Duodenal mucosa (tissue), 2 donors: ENCODE data around the gene RIC3.
A peak's percentile ranks its signal among the peaks of the same experiment; 100 is the strongest.

ENCODE experiments used
- H3K27ac ChIP-seq: one replicate; pipeline ENCODE4 v1.7.0; 2013; ENCODE audit warnings: low read depth, low read length
- H3K27me3 ChIP-seq, 2 donors: one replicate each; pipeline ENCODE4 v1.7.0; 2013; ENCODE audit warnings: low read length in 2 of 2, control low read depth in 1 of 2; ENCODE audit not compliant: insufficient read depth in 2 of 2, control insufficient read depth in 1 of 2
- H3K36me3 ChIP-seq, 2 donors: one replicate each; pipeline ENCODE4 v1.7.0; 2013; ENCODE audit warnings: low read length in 2 of 2, control low read depth in 1 of 2; ENCODE audit not compliant: insufficient read depth in 2 of 2, control insufficient read depth in 1 of 2
- H3K4me1 ChIP-seq, 2 donors: one replicate each; pipeline ENCODE4 v1.7.0; 2013; ENCODE audit warnings: low read length in 2 of 2, control low read depth in 1 of 2; ENCODE audit not compliant: insufficient read depth in 2 of 2, control insufficient read depth in 1 of 2
- H3K4me3 ChIP-seq, 2 donors: one replicate each; pipeline ENCODE4 v1.7.0; 2013; ENCODE audit warnings: low read length in 2 of 2, low read depth in 1 of 2
- H3K9ac ChIP-seq, 2 donors: one replicate each; pipeline ENCODE4 v1.7.0; 2013; ENCODE audit warnings: low read length in 2 of 2, low read depth in 1 of 2
- H3K9me3 ChIP-seq, 2 donors: one replicate each; pipeline ENCODE4 v1.7.0; 2013; ENCODE audit warnings: low read length in 2 of 2, control low read depth in 1 of 2; ENCODE audit not compliant: control insufficient read depth in 1 of 2

The RIC3 gene

GRCh38 chr11:8062781-8063257 is 106.0 kb downstream of the RIC3 start:
- Histone ChIP-seq H3K27me3 (peaks cover 0 to 3% of the 10 kb centered on the region in 2 donors), H3K4me3 (no peak overlapping the region), H3K27ac (peak overlapping the region; percentile 13), H3K9ac (no peak overlapping the region), H3K4me1 (peaks cover 0 to 4% of the 10 kb centered on the region in 2 donors), H3K36me3 (no peaks in the 10 kb centered on the region), H3K9me3 (no peaks in the 10 kb centered on the region)

DNA sequence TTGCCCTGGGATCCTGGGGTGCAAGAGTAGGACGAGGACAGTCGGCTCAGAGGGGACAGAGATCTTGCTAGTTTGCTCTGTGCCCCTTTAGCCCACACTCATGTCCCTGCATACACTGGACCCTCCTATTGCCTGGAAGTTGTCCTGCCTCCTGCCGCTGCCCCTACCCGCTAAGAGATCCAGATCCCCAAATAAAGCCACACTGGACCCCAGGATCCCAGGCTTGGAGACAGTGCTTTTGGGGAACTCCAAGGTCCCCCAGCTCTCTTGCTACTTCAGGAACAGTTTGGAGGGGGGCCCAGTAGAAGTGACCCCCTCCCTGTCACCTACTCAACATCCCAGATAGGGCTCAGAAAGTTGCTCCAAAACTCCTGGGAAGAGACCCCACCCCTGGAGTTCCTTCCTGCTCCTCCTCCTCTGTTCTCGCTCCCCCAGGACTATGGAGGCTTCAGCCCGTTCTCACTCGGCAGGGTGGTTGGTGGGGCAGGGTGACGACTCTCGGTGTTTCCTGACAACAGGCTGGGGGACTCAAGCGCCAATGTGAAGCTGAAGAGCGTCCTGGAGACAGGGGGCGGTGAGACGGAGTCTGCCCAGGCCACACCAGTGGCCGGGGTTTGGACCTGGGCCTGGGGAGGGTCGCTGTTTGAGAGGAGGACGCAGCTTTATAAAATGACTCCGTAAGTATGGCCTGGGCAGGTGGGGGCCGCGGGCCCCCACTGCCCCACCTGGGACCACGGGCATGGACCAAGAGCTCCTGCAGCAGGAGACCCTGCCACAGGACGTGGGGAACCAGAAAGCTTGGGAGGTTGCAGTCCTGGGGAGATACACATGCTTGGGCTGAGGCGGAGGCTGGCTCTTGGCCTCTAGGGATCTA is 107.0 kb downstream of the RIC3 start:
- H3K4me1 ChIP-seq: peaks cover 0 to 8% of the 10 kb centered on the region in 2 donors
- no peaks in the 10 kb centered on the region for H3K36me3 ChIP-seq
- peaks cover 0 to 3% of the 10 kb centered on the region in 2 donors for H3K27me3 ChIP-seq
- H3K27ac ChIP-seq: no peak overlapping the region
- H3K9ac ChIP-seq: no peak overlapping the region
- H3K9me3 ChIP-seq: no peaks in the 10 kb centered on the region
- H3K4me3 ChIP-seq: no peak overlapping the region

- no peak overlapping the region for H3K27ac ChIP-seq
- peaks cover 0 to 9% of the 10 kb centered on the region in 2 donors for H3K4me1 ChIP-seq
Observed at GRCh38 chr11:8060801-8061554, 107.8 kb downstream of the RIC3 start.

GRCh38 chr11:8060146-8060719 is 108.6 kb downstream of the RIC3 start:
- Histone ChIP-seq H3K27me3 (no peaks in the 10 kb centered on the region), H3K9me3 (no peaks in the 10 kb centered on the region), H3K9ac (no peak overlapping the region), H3K36me3 (no peaks in the 10 kb centered on the region), H3K27ac (no peak overlapping the region), H3K4me3 (no peak overlapping the region), H3K4me1 (peaks cover 0 to 9% of the 10 kb centered on the region in 2 donors)

More at GRCh38 chr11:8060801-8061554, 107.8 kb downstream of the RIC3 start:
- Histone ChIP-seq H3K4me3 (no peak overlapping the region), H3K27me3 (no peaks in the 10 kb centered on the region), H3K9ac (no peak overlapping the region), H3K9me3 (no peaks in the 10 kb centered on the region), H3K36me3 (no peaks in the 10 kb centered on the region)

DNA sequence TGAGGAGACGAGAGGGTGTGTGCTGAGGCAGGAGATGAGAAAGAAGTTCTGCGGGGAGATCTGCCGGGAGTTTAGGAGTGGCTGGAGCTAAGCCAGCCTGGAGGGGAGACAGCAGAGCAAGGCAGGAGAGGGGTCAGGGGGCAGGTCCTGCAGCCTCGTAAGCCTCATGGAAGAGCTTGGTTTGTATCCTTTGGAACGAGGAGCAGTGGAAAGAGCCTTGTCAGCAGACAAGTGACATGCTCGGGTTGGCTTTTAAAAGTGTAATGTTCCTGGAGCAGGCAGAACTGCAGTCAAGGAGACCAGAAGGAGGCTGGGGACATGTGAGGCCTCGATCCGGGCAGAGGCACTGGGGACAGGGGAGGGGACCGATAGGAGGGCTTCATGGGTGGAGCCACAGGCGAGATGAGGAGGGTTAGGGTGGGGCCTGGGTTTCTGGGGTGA is 109.2 kb downstream of the RIC3 start:
- H3K9me3 ChIP-seq: no peaks in the 10 kb centered on the region
- H3K4me1 ChIP-seq: peaks cover 0 to 9% of the 10 kb centered on the region in 2 donors
- H3K36me3 ChIP-seq: no peaks in the 10 kb centered on the region
- no peak overlapping the region for H3K9ac ChIP-seq
- H3K27ac ChIP-seq: no peak overlapping the region
- H3K4me3 ChIP-seq: no peak overlapping the region
- H3K27me3 ChIP-seq: no peaks in the 10 kb centered on the region

GRCh38 chr11:8059030-8059429 is 109.8 kb downstream of the RIC3 start:
- H3K4me1 ChIP-seq: peaks cover 0 to 9% of the 10 kb centered on the region in 2 donors
- H3K27ac ChIP-seq: no peak overlapping the region

DNA sequence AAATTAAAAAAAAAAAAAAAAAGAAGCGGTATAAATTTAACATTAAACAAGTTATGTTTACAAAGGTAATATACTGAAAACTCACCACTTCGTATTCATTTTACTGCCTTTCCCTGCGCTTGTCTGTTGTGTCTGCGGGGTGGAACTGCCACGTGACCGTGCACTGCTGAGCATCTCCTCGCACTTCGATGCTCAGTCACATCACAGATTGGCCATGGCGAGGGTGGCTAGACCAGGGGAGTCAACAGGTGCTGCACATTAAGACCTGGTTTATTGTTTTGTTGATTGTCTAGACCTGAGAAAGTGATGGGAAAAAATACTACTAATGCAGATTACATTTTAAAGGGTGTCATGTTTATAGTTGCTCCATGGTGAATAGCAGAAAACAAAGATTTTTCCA is 110.6 kb downstream of the RIC3 start:
- H3K4me3 ChIP-seq: no peak overlapping the region

More at GRCh38 chr11:8059030-8059429, 109.8 kb downstream of the RIC3 start:
- Histone ChIP-seq H3K9me3 (no peaks in the 10 kb centered on the region), H3K9ac (no peak overlapping the region), H3K4me3 (no peak overlapping the region), H3K36me3 (no peaks in the 10 kb centered on the region), H3K27me3 (no peaks in the 10 kb centered on the region)

DNA sequence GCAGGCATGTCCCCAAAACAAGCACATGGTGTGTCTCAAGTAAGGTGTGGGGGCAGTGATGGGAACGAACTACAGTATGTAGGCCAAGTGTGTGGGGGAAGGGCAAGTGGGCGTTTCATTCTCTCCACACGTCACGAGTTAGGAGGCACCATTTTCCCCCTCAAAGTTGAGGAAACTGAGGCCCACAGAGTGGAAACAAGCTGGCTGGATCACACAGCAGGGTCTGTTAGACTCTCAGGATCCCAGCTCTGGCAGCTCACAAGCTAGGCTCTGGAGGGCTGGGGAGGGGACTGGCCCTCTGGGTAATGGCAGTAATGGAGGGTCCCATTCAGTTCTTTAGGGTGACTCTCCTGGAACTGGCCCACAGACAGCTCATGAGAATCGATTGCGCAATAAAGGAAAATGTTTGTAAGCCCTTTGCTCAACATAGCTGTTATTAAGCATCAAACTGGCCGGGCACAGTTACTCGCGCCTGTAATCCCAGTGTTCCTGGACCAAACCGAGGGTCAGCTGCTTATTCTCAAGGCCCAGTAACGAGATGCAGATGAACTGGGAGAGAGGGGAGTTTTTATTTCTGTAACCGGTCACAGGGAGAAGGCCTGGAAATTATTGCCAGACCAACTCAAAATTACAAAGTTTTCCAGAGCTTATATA is 111.9 kb downstream of the RIC3 start:
- Histone ChIP-seq H3K27ac (no peak overlapping the region), H3K4me3 (no peak overlapping the region), H3K9me3 (no peaks in the 10 kb centered on the region)

More for the DNA sequence above, 110.6 kb downstream of the RIC3 start:
- no peak overlapping the region for H3K27ac ChIP-seq
- H3K9me3 ChIP-seq: no peaks in the 10 kb centered on the region
- no peak overlapping the region for H3K9ac ChIP-seq
- no peaks in the 10 kb centered on the region for H3K36me3 ChIP-seq
- H3K4me1 ChIP-seq: peaks cover 0 to 9% of the 10 kb centered on the region in 2 donors
- H3K27me3 ChIP-seq: no peaks in the 10 kb centered on the region

More for the DNA sequence above, 111.9 kb downstream of the RIC3 start:
- H3K27me3 ChIP-seq: no peaks in the 10 kb centered on the region
- no peaks in the 10 kb centered on the region for H3K36me3 ChIP-seq
- H3K9ac ChIP-seq: no peak overlapping the region
- peaks cover 0 to 5% of the 10 kb centered on the region in 2 donors for H3K4me1 ChIP-seq
